Astrocyte (in vitro differentiated cells and primary cell): ENCODE measurements around the gene NABP2. TPM values are rescaled to one million over a fixed set of nuclear protein-coding genes. Genes with fewer than 3 reads are reported as not detected.
A peak's percentile ranks its signal among the peaks of the same experiment; 100 is the strongest.

ENCODE experiments used
- DNase-seq: peaks from one replicate; pipeline ENCODE4 v3.0.0-alpha.2; 2010; ENCODE audit warnings: low read depth
- FAIRE-seq: peaks from 2 replicates; lab custom pipeline; 2011; peaks lifted over from hg19 to GRCh38; lab: Jason Lieb, UNC
- H2AFZ ChIP-seq: 2 replicates; pipeline ENCODE4 v1.6.0; 2012; ENCODE audit warnings: low read depth, low read length, inconsistent platforms
- H3K27ac ChIP-seq: 2 replicates; pipeline ENCODE4 v1.5.1; 2011; ENCODE audit warnings: low read depth, low read length, inconsistent platforms
- H3K27me3 ChIP-seq: 2 replicates; pipeline ENCODE4 v1.6.0; 2011; ENCODE audit warnings: low read length, inconsistent platforms; ENCODE audit not compliant: insufficient read depth
- H3K36me3 ChIP-seq: 2 replicates; pipeline ENCODE4 v1.5.1; 2011; ENCODE audit warnings: low read length, inconsistent platforms; ENCODE audit not compliant: insufficient read depth
- H3K4me1 ChIP-seq: 2 replicates; pipeline ENCODE4 v1.5.1; 2011; ENCODE audit warnings: low read length, inconsistent platforms; ENCODE audit not compliant: insufficient read depth
- H3K4me2 ChIP-seq: 2 replicates; pipeline ENCODE4 v1.6.0; 2012; ENCODE audit warnings: low read length, inconsistent platforms
- H3K4me3 ChIP-seq: 2 replicates; pipeline ENCODE4 v1.5.1; 2011; ENCODE audit warnings: low read depth, mild to moderate bottlenecking, low read length, inconsistent platforms; ENCODE audit not compliant: insufficient read depth
- H3K79me2 ChIP-seq: 2 replicates; pipeline ENCODE4 v1.6.0; 2012; ENCODE audit warnings: mild to moderate bottlenecking, low read length, inconsistent platforms; ENCODE audit not compliant: insufficient read depth
- H3K9ac ChIP-seq: 2 replicates; pipeline ENCODE4 v1.6.0; 2012; ENCODE audit warnings: mild to moderate bottlenecking, low read length, inconsistent platforms
- H3K9me3 ChIP-seq: 2 replicates; pipeline ENCODE4 v1.5.1; 2012; ENCODE audit warnings: low read depth, mild to moderate bottlenecking, low read length, inconsistent platforms; ENCODE audit not compliant: insufficient read depth
- H4K20me1 ChIP-seq: 2 replicates; pipeline ENCODE4 v1.6.0; 2012; ENCODE audit warnings: low read length, inconsistent platforms; ENCODE audit not compliant: insufficient read depth
- H3K27ac Mint-ChIP-seq: one replicate; pipeline ENCODE4 v1.8.0; 2021; ENCODE audit warnings: mild to moderate bottlenecking, mixed read lengths; ENCODE audit not compliant: unreplicated experiment
- H3K27me3 Mint-ChIP-seq: one replicate; pipeline ENCODE4 v1.8.0; 2021; ENCODE audit warnings: low read depth, mixed read lengths; ENCODE audit not compliant: unreplicated experiment
- H3K36me3 Mint-ChIP-seq: one replicate; pipeline ENCODE4 v1.8.0; 2021; ENCODE audit warnings: low read depth, mixed read lengths; ENCODE audit not compliant: unreplicated experiment
- H3K4me1 Mint-ChIP-seq: one replicate; pipeline ENCODE4 v1.8.0; 2021; ENCODE audit warnings: low read depth, mixed read lengths; ENCODE audit not compliant: unreplicated experiment
- H3K4me3 Mint-ChIP-seq: one replicate; pipeline ENCODE4 v1.8.0; 2021; ENCODE audit warnings: mild to moderate bottlenecking, moderate library complexity, mixed read lengths; ENCODE audit not compliant: unreplicated experiment
- H3K9me3 Mint-ChIP-seq: one replicate; pipeline ENCODE4 v1.8.0; 2021; ENCODE audit warnings: mild to moderate bottlenecking, mixed read lengths; ENCODE audit not compliant: unreplicated experiment
- EZH2 ChIP-seq: IDR thresholded peaks from 2 replicates; pipeline ENCODE4 v1.6.1; 2012; ENCODE audit warnings: mild to moderate bottlenecking, low read length, inconsistent platforms; ENCODE audit not compliant: insufficient read depth
- total RNA-seq: library from RNA; stranded (reverse); gene quantifications from 2 replicates; pipeline ENCODE4 v1.2.1, GENCODE V29; 2021
- TF ChIP-seq, protein P1 (sequence below): IDR thresholded peaks from 2 replicates; pipeline ENCODE4 v1.5.1; 2011; ENCODE audit warnings: low read depth, mild to moderate bottlenecking, inconsistent platforms, low read length, moderate library complexity; ENCODE audit not compliant: insufficient read depth

Gene NABP2
- total RNA-seq, 1 donor from 2014 or later: 29.1 TPM

DNA sequence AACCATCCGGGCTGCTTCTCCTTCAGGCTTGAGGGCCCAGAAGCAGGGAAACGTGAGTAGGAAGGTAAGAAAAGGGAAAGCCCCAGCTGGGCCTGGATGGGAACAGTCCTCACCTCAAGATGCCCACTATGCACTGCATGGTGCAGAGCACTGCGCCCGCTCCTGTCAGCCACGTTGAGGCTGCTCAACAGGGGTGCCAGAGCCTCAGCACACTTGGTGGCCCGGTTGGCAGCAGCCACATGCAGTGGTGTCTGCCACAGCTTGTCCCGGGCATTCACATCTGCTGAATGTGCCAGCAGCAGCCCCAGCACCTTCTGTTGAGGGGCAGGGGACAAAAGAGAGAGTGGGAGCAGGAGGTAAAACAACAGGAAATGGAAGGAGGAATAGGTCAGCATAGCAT, 31.5 kb downstream of the NABP2 start:
- Mint-ChIP-seq H3K4me3 (peak overlapping the region; percentile 94), H3K4me1 (peaks cover 20% of the 10 kb centered on the region), H3K36me3 (peaks cover 23% of the 10 kb centered on the region), H3K27me3 (no peaks in the 10 kb centered on the region), H3K27ac (no peak overlapping the region), H3K9me3 (no peaks in the 10 kb centered on the region)
- Histone ChIP-seq H3K9ac (peak overlapping the region; percentile 95), H3K27me3 (no peaks in the 10 kb centered on the region), H3K79me2 (peaks cover 60% of the 10 kb centered on the region), H3K9me3 (no peaks in the 10 kb centered on the region), H2AFZ (no peak overlapping the region), H3K27ac (no peak overlapping the region), H3K4me3 (no peak overlapping the region), H3K4me1 (peaks cover 24% of the 10 kb centered on the region), H4K20me1 (peaks cover 58% of the 10 kb centered on the region), H3K4me2 (peak overlapping the region; percentile 99), H3K36me3 (peaks cover 44% of the 10 kb centered on the region)
- TF ChIP-seq, protein P1, sequence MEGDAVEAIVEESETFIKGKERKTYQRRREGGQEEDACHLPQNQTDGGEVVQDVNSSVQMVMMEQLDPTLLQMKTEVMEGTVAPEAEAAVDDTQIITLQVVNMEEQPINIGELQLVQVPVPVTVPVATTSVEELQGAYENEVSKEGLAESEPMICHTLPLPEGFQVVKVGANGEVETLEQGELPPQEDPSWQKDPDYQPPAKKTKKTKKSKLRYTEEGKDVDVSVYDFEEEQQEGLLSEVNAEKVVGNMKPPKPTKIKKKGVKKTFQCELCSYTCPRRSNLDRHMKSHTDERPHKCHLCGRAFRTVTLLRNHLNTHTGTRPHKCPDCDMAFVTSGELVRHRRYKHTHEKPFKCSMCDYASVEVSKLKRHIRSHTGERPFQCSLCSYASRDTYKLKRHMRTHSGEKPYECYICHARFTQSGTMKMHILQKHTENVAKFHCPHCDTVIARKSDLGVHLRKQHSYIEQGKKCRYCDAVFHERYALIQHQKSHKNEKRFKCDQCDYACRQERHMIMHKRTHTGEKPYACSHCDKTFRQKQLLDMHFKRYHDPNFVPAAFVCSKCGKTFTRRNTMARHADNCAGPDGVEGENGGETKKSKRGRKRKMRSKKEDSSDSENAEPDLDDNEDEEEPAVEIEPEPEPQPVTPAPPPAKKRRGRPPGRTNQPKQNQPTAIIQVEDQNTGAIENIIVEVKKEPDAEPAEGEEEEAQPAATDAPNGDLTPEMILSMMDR: no peak
- TF ChIP-seq EZH2: no peak
- DNase-seq: no peak
- FAIRE-seq: no peak

DNA sequence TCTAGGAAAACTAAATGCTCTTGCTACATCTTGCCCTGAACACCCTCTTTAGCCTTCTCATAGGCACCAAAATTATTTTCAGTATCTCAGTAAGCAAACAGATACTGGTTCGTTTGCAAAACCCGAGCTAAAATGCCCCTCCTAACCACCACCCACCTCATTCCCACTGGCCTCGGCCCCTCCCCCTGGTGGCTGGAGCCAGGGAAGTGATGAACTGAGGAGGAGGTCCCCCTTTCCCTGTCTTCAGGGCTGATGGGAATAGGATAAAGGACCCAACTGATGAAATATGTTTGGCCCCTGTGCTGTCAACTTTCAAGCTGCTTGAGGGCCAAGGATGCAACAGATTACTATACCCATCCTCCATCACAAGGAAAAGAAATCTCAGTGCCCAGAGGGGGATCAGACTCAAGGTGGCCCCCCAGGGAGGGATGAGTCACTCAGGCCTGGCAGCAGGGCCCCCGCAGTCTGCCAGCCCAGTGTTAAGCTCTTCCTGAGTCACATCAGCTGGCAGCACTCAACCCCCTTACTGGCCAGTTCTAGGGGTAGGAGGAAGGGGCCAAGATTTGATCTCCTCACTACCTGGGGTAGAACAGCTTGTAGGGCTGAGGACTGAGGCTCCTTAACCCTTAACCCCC, 32.3 kb downstream of the NABP2 start:
- H3K9me3 ChIP-seq: no peaks in the 10 kb centered on the region
- no peak for FAIRE-seq
- Mint-ChIP-seq H3K36me3 (peaks cover 23% of the 10 kb centered on the region), H3K9me3 (no peaks in the 10 kb centered on the region), H3K4me3 (peak overlapping the region; percentile 94), H3K27ac (peak overlapping the region; percentile 77), H3K27me3 (no peaks in the 10 kb centered on the region), H3K4me1 (peaks cover 25% of the 10 kb centered on the region)
- peaks cover 60% of the 10 kb centered on the region for H3K79me2 ChIP-seq
- H4K20me1 ChIP-seq: peaks cover 58% of the 10 kb centered on the region
- DNase-seq: peak; percentile 26
- peak overlapping the region; percentile 94 for H3K4me3 ChIP-seq
- no peak overlapping the region for H2AFZ ChIP-seq
- peak overlapping the region; percentile 80 for H3K27ac ChIP-seq
- TF ChIP-seq, protein P1: no peak
- no peak for TF ChIP-seq EZH2
- H3K36me3 ChIP-seq: peaks cover 43% of the 10 kb centered on the region
- peaks cover 27% of the 10 kb centered on the region for H3K4me1 ChIP-seq
- H3K9ac ChIP-seq: peak overlapping the region; percentile 95
- H3K27me3 ChIP-seq: no peaks in the 10 kb centered on the region
- H3K4me2 ChIP-seq: peak overlapping the region; percentile 99

DNA sequence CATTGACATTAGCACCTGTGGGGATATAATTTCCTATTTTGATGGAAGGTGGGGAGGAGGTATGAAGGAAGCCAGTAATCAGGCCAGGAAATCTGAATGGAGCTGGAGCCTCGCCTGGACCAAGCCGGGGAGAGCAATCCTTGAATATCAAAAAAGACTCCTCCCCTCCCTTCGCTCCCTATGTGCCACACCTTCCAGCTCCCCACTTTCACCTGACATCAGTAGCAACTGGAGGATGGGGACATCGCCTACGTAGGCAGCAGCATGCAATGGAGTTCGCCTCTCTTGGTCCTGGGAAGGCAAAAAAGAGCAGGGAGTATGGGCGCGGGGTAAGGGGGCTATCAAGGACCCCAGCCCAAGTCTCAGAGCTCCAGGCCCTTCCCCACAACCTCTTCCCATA, 32.9 kb downstream of the NABP2 start:
- no peaks in the 10 kb centered on the region for H3K27me3 Mint-ChIP-seq
- Histone ChIP-seq H3K9ac (peak overlapping the region; percentile 95), H3K36me3 (peaks cover 38% of the 10 kb centered on the region), H2AFZ (no peak overlapping the region), H3K79me2 (peaks cover 57% of the 10 kb centered on the region), H3K9me3 (no peaks in the 10 kb centered on the region), H3K4me2 (peak overlapping the region; percentile 99), H3K27ac (peak overlapping the region; percentile 80), H3K27me3 (no peaks in the 10 kb centered on the region), H4K20me1 (peaks cover 52% of the 10 kb centered on the region), H3K4me1 (peaks cover 34% of the 10 kb centered on the region), H3K4me3 (peak overlapping the region; percentile 94)
- peaks cover 21% of the 10 kb centered on the region for H3K36me3 Mint-ChIP-seq
- TF ChIP-seq, protein P1: no peak
- TF ChIP-seq EZH2: no peak
- no peak for FAIRE-seq
- peak overlapping the region; percentile 94 for H3K4me3 Mint-ChIP-seq
- no peaks in the 10 kb centered on the region for H3K9me3 Mint-ChIP-seq
- H3K4me1 Mint-ChIP-seq: peaks cover 30% of the 10 kb centered on the region
- peak overlapping the region; percentile 77 for H3K27ac Mint-ChIP-seq
- DNase-seq: no peak
